Right ventricle myocardium inferior (tissue), 1 donor: ENCODE results near the gene GMPPB. TPM values are rescaled to one million over a fixed set of nuclear protein-coding genes. Genes with fewer than 3 reads are reported as not detected.
"Not testable (repeated sequence)": the region's sequence is repeated elsewhere in the genome, so short reads cannot be mapped to it uniquely, and the experiment has no call there.

Experiments
- ATAC-seq: fragments of 200-7000 bp; cut with Tn5 transposase; one replicate; pipeline ENCODE4 v1.9.1; 2020; ENCODE audit warnings: mild to moderate bottlenecking, moderate library complexity
- DNase-seq: peaks from one replicate; pipeline ENCODE4 v3.0.0; 2021; ENCODE audit errors: missing footprints
- intact Hi-C: fragments of 100-400 bp; cut with DNase I; formaldehyde crosslinking; loops from one replicate; pipeline ENCODE4 v1.11.0; 2022
- long read RNA-seq: library from polyadenylated mRNA; unstranded; transcript quantifications from one replicate; pipeline ENCODE4 v2.0.0, GENCODE V29; 2021
- total RNA-seq: library from RNA; stranded (reverse); fragmentation: NEBNext Ultra II Directional; extraction: Animal tissue kit (Norgen Biotek cat#: 25700); gene quantifications from one replicate; pipeline ENCODE4 v1.2.1, GENCODE V29; 2021
- donor health status: DM: no; HTN: yes; CAD: no; lungs with severe emphysema.

GMPPB gene
- total RNA-seq: 18.1 TPM
- long read RNA-seq, transcript GMPPB-202 (9 exons, 1,582 nt): major isoform, 22 of 26 reads
- long read RNA-seq, partial matches to known transcripts: 1 of 26 reads
- long read RNA-seq, other reads (novel, unspliced or antisense): 1 of 26 reads

GRCh38 chr3:49723628-49724551, at the start of gene GMPPB:
Gene GMPPB, minus strand, starts transcription at chr3:49723951. Its CDS starts 225 bp downstream, at chr3:49723726.
- DNase-seq (peak; percentile 99), ATAC-seq (peak; percentile 92)
- intact Hi-C loops: loop anchor here (5.0 kb wide), 1 partner anchor 563 kb away; no protein-coding TSS in a partner anchor

- intact Hi-C loops: no loop called here
- ATAC-seq: no peak
- DNase-seq: no peak
Observed at GRCh38 chr3:49772703-49773102, 49.0 kb upstream of the GMPPB start.

DNA sequence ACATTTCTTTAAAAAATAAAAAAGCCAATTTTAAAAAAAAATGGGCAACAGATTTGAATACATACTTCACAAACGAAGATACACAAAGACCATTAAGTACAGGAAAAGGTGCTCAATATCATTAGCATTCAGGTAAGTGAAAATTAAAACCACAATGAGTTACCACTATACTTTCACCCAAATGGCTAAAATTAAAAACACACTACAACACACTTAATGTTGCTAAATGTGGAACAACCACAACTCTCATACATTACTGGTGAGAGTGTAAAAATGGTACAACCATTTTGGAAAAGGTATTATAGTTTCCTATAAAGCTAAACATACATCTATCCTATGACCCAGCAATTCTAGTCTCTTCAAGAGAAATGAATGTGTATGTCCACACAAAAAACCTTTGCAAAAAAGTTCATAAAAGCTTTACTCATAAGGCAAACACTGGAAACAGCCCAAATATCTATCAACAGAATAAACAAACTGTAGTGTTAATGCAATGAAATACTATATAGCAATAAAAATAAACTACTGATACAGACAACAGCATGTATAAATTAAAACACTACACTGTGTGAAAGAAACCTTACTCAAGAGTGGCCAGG, 47.7 kb upstream of the GMPPB start:
- ATAC-seq: no peak
- DNase-seq: no peak
- intact Hi-C loops: no loop called here

GRCh38 chr3:49769926-49770325, 46.2 kb upstream of the GMPPB start:
- no peak for DNase-seq
- ATAC-seq: no peak
- intact Hi-C loops: no loop called here

DNA sequence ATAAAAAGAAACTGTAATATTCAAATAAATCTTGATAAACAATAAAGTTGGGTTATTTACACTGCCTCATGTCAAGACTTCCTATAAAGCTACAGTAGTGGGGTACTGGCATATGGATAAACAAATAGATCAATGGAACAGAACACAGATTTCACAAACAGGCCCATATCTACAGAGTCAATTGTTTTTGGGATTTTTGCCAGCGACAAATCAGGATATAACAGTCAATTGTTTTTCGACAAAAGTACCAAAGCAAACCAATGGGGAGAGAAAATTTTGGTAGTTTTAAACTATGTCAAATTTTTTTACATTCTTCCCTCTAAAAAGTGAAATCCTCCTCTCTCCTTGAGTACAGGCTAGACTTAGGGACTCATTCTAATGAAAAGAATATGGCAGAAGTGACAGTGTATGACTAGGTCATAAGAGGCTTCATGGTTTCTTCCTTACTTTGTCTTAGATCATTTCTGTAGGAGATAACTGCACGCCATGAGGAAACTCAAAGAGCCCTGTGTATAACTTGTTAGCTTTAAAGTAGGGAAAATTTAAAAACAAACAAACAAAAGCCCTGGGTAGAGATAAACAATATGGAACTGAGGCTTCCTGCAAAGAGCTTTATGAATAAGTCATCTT, 45.6 kb upstream of the GMPPB start:
- no peak for ATAC-seq
- intact Hi-C loops: no loop called here
- DNase-seq: no peak

- intact Hi-C loops: no loop called here
- DNase-seq (no peak), ATAC-seq (no peak)
Observed at GRCh38 chr3:49763981-49764380, 40.2 kb upstream of the GMPPB start.

- DNase-seq: no peak
- ATAC-seq: no peak
- intact Hi-C loops: no loop called here
Observed at GRCh38 chr3:49761661-49762060, 37.9 kb upstream of the GMPPB start.

GRCh38 chr3:49759226-49759625, 35.5 kb upstream of the GMPPB start:
- ATAC-seq (no peak), DNase-seq (no peak)
- intact Hi-C loops: no loop called here

DNA sequence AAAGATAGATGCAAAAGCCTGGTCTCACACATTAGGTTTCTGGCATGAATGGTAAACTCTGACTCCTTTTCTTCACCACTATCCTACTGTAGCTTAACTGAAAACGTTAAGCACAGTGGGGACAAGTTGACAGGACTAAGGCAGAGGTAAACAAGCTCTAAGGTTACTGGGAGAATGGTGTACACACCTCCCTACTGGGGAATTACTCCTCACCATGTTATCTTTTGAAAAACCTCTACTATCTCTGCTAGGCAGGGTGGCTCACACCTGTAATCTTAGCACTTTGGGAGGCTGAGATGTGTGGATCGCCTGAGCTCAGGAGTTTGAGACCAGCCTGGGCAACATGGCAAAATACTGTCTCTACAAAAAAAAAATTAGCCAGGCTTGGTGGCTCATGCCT, 33.4 kb upstream of the GMPPB start:
- intact Hi-C loops: no loop called here
- ATAC-seq (no peak), DNase-seq (no peak)

- DNase-seq (no peak), ATAC-seq (no peak)
- intact Hi-C loops: no loop called here
Observed at GRCh38 chr3:49756036-49756435, 32.3 kb upstream of the GMPPB start.

DNA sequence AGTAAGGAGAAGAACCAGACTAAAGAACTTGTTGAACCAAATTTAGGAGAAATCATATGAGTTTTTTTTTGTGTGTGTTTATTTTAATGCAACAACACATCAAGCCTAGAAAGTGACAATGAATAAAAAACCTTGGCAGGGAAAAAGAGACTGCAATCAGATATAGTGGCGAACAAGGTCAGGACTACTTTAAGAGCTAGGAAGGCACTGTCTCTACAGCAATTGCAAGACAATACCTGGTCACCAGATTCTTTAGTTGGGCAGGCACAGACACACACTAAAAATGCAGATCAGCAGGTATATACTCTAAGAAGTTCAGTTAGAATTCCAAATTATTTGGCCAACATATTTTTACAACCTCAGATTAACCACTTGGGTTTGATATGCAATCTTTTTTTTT, 30.8 kb upstream of the GMPPB start:
- DNase-seq (no peak), ATAC-seq (no peak)
- intact Hi-C loops: no loop called here

DNA sequence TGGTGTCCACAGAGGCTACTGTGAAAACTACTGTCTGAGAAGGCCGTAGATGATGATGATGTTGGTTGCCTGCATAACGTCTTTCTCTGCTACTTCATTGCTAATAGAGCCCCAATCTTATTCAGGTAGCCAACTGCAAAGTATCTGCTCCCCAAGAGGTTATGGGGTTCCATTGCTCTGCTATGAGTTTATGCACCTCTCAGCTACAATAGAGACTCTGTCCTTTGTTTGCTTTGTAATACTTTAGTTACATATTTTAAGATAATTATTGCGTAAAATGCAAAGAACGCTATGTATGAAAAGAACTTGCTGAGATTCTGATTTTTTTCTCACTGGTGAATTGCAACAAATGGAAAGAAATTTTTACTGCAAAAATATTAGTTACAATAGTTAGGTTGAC, 27.8 kb upstream of the GMPPB start:
- no peak for DNase-seq
- intact Hi-C loops: no loop called here
- no peak for ATAC-seq

- ATAC-seq: no peak
- no peak for DNase-seq
- intact Hi-C loops: no loop called here
Observed at GRCh38 chr3:49750056-49750455, 26.3 kb upstream of the GMPPB start.

GRCh38 chr3:49748874-49749273, 25.1 kb upstream of the GMPPB start:
- ATAC-seq, intact Hi-C loops, DNase-seq: not testable (repeated sequence)

GRCh38 chr3:49747792-49748480, 24.2 kb upstream of the GMPPB start:
- DNase-seq: no peak
- no peak for ATAC-seq
- intact Hi-C loops: no loop called here

DNA sequence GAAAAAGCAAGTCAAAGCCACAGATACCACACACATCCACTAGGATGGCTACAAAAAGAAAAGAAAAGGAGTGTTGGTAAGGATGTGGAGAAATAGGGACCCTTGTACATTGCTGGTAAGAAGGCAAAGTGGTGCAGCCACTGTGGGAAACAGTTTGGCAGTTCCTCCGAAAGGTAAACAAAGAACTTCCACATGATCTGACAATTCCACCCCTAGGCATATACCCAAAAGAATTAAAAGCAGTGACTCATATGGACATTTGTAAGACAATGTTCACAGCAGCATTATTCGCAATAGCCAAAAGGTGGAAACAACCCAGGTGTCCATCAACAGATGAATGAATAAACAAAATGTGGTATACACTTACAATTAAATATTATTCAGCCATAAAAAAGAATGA, 22.2 kb upstream of the GMPPB start:
- ATAC-seq (no peak), DNase-seq (no peak)
- intact Hi-C loops: no loop called here

DNA sequence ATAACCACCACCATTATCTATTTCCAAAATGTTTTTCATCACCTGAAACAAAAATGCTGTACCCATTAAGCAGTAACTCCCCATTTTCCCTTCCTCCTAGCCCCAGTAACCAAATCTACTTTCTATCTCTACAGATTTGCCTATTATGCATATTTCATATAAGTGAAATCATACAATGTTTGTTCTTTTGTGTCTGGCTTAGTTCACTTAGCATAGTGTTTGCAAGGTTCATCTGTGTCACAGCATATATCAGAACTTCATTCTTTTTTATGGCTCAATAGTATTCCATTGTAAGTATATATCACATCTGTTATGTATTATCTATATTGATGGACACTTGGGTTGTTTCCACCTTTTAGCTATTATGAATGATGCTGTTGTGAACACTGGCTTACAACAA, 16.7 kb upstream of the GMPPB start:
- ATAC-seq (no peak), DNase-seq (no peak)
- intact Hi-C loops: no loop called here

GRCh38 chr3:49738067-49738713, 14.4 kb upstream of the GMPPB start:
- no peak for ATAC-seq
- no peak for DNase-seq
- intact Hi-C loops: no loop called here

DNA sequence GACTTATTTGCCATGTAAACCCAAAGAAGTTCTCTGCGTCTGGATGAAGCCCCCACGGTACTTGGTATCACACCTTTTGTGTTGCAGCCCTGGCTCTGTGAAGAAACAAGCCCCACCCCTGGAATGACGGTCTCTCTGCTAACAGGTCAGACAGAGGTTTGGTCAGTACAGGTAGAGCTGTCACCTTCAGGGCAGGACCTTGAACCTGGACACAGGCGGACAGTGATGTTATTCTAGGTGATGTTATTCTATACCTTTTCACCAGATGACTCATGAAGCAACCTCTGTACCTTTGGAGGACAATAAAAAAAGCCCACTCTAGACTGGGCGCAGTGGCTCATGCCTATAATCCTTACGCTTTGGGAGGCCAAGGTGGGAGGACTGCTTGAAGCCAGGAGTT, 11.0 kb upstream of the GMPPB start:
- intact Hi-C loops: no loop called here
- ATAC-seq (no peak), DNase-seq (no peak)
